HUES64 (cell line): Measurements from ENCODE around the gene SMPD3.

Source experiments
- H3K27ac ChIP-seq: 2 replicates; pipeline ENCODE4 v1.7.0; 2013; ENCODE audit warnings: low read depth, low read length, inconsistent platforms
- H3K27me3 ChIP-seq: 2 replicates; pipeline ENCODE4 v1.6.1; 2013; ENCODE audit warnings: mild to moderate bottlenecking, low read length; ENCODE audit not compliant: insufficient read depth
- H3K36me3 ChIP-seq: 2 replicates; pipeline ENCODE4 v1.6.1; 2013; ENCODE audit warnings: mild to moderate bottlenecking, low read length; ENCODE audit not compliant: insufficient read depth
- H3K4me1 ChIP-seq: 2 replicates; pipeline ENCODE4 v1.6.1; 2013; ENCODE audit warnings: mild to moderate bottlenecking, low read length, moderate library complexity; ENCODE audit not compliant: insufficient read depth
- H3K4me3 ChIP-seq: 2 replicates; pipeline ENCODE4 v1.5.1; 2013; ENCODE audit warnings: mild to moderate bottlenecking, low read length, moderate library complexity
- H3K9ac ChIP-seq: 2 replicates; pipeline ENCODE4 v1.6.1; 2013; ENCODE audit warnings: mild to moderate bottlenecking, low read depth, low read length
- H3K9me3 ChIP-seq: 2 replicates; pipeline ENCODE4 v1.6.1; 2013; ENCODE audit warnings: low read depth, low read length; ENCODE audit not compliant: insufficient read depth
- WGBS: fragments of 150-250, 120-280 bp; methylation state at CpG from one replicate; pipeline ENCODE4 v1.1.7; 2013; ENCODE audit warnings: missing lambda C conversion rate; 5-methylcytosine and 5-hydroxymethylcytosine counted together

SMPD3 gene

GRCh38 chr16:68342620-68343019 is 105.7 kb downstream of the SMPD3 start:
- 82% methylated on average over 7 of the region's 7 CpGs for WGBS
- H3K9ac ChIP-seq: no peak overlapping the region
- no peaks in the 10 kb centered on the region for H3K9me3 ChIP-seq
- peaks cover 85% of the 10 kb centered on the region for H3K36me3 ChIP-seq
- no peak overlapping the region for H3K27ac ChIP-seq
- no peaks in the 10 kb centered on the region for H3K27me3 ChIP-seq
- no peak overlapping the region for H3K4me3 ChIP-seq
- no peaks in the 10 kb centered on the region for H3K4me1 ChIP-seq

GRCh38 chr16:68339214-68339613 is 109.1 kb downstream of the SMPD3 start:
- no peaks in the 10 kb centered on the region for H3K27me3 ChIP-seq
- H3K9me3 ChIP-seq: no peaks in the 10 kb centered on the region
- H3K4me3 ChIP-seq: no peak overlapping the region
- no peak overlapping the region for H3K9ac ChIP-seq
- H3K4me1 ChIP-seq: no peaks in the 10 kb centered on the region
- H3K27ac ChIP-seq: no peak overlapping the region
- H3K36me3 ChIP-seq: peaks cover 75% of the 10 kb centered on the region
- 97% methylated on average over 13 of the region's 13 CpGs for WGBS

- Histone ChIP-seq H3K27ac (no peak overlapping the region), H3K4me1 (no peaks in the 10 kb centered on the region), H3K36me3 (peaks cover 71% of the 10 kb centered on the region), H3K27me3 (no peaks in the 10 kb centered on the region), H3K9ac (no peak overlapping the region), H3K9me3 (no peaks in the 10 kb centered on the region), H3K4me3 (no peak overlapping the region)
- 96% methylated on average over 16 of the region's 16 CpGs for WGBS
These were observed 109.8 kb downstream of the SMPD3 start for GRCh38 chr16:68338326-68339119.

GRCh38 chr16:68335175-68335574 is 113.1 kb downstream of the SMPD3 start:
- H3K9me3 ChIP-seq: no peaks in the 10 kb centered on the region
- WGBS: 95% methylated on average over 5 of the region's 5 CpGs
- no peaks in the 10 kb centered on the region for H3K4me1 ChIP-seq
- no peak overlapping the region for H3K27ac ChIP-seq
- no peak overlapping the region for H3K4me3 ChIP-seq
- H3K9ac ChIP-seq: no peak overlapping the region
- no peaks in the 10 kb centered on the region for H3K27me3 ChIP-seq
- H3K36me3 ChIP-seq: peaks cover 76% of the 10 kb centered on the region

GRCh38 chr16:68332411-68333121 is 115.7 kb downstream of the SMPD3 start:
- no peak overlapping the region for H3K27ac ChIP-seq
- H3K27me3 ChIP-seq: no peaks in the 10 kb centered on the region

GRCh38 chr16:68331879-68332410 is 116.4 kb downstream of the SMPD3 start:
- 81% methylated on average over 4 of the region's 4 CpGs for WGBS
- Histone ChIP-seq H3K36me3 (peaks cover 58% of the 10 kb centered on the region), H3K27me3 (no peaks in the 10 kb centered on the region), H3K4me1 (0 out of 2 replicates have a peak, but pooled peaks cover 4% of the 10 kb centered on the region), H3K27ac (no peak overlapping the region), H3K9me3 (no peaks in the 10 kb centered on the region), H3K9ac (no peak overlapping the region), H3K4me3 (no peak overlapping the region)

More at GRCh38 chr16:68332411-68333121, 115.7 kb downstream of the SMPD3 start:
- Histone ChIP-seq H3K4me1 (0 out of 2 replicates have a peak, but pooled peaks cover 4% of the 10 kb centered on the region), H3K9me3 (no peaks in the 10 kb centered on the region), H3K4me3 (no peak overlapping the region), H3K9ac (no peak overlapping the region), H3K36me3 (peaks cover 62% of the 10 kb centered on the region)
- WGBS: 92% methylated on average over 7 of the region's 7 CpGs

- 58% methylated on average over 3 of the region's 3 CpGs for WGBS
- H3K36me3 ChIP-seq: peaks cover 71% of the 10 kb centered on the region
- no peak overlapping the region for H3K9ac ChIP-seq
- no peak overlapping the region for H3K4me3 ChIP-seq
- no peaks in the 10 kb centered on the region for H3K9me3 ChIP-seq
- H3K27ac ChIP-seq: no peak overlapping the region
- 0 out of 2 replicates have a peak, but pooled peaks cover 4% of the 10 kb centered on the region for H3K4me1 ChIP-seq
- no peaks in the 10 kb centered on the region for H3K27me3 ChIP-seq
These were observed 119.4 kb downstream of the SMPD3 start for GRCh38 chr16:68328860-68329390.

GRCh38 chr16:68328151-68328859 is 120.0 kb downstream of the SMPD3 start:
- WGBS: 53% methylated on average over 13 of the region's 13 CpGs
- no peak overlapping the region for H3K27ac ChIP-seq
- no peaks in the 10 kb centered on the region for H3K9me3 ChIP-seq
- no peak overlapping the region for H3K9ac ChIP-seq
- H3K36me3 ChIP-seq: peaks cover 71% of the 10 kb centered on the region
- H3K4me3 ChIP-seq: no peak overlapping the region
- no peaks in the 10 kb centered on the region for H3K27me3 ChIP-seq
- H3K4me1 ChIP-seq: 0 out of 2 replicates have a peak, but pooled peaks cover 4% of the 10 kb centered on the region

GRCh38 chr16:68324780-68325357 is 123.4 kb downstream of the SMPD3 start:
- Histone ChIP-seq H3K36me3 (peaks cover 69% of the 10 kb centered on the region), H3K9ac (no peak overlapping the region), H3K27me3 (no peaks in the 10 kb centered on the region), H3K27ac (no peak overlapping the region), H3K4me1 (0 out of 2 replicates have a peak, but pooled peaks cover 4% of the 10 kb centered on the region), H3K4me3 (no peak overlapping the region), H3K9me3 (no peaks in the 10 kb centered on the region)
- 98% methylated on average over 8 of the region's 8 CpGs for WGBS

GRCh38 chr16:68324336-68324735 is 124.0 kb downstream of the SMPD3 start:
- Histone ChIP-seq H3K27ac (no peak overlapping the region), H3K27me3 (no peaks in the 10 kb centered on the region), H3K4me3 (no peak overlapping the region), H3K36me3 (peaks cover 69% of the 10 kb centered on the region), H3K9me3 (no peaks in the 10 kb centered on the region), H3K4me1 (0 out of 2 replicates have a peak, but pooled peaks cover 4% of the 10 kb centered on the region), H3K9ac (no peak overlapping the region)
- 93% methylated on average over 5 of the region's 5 CpGs for WGBS
